ENCODE data around the gene ITCH. TPM values are rescaled to one million over a fixed set of nuclear protein-coding genes. Genes with fewer than 3 reads are reported as not detected.

Gene ITCH
- total and polyA plus RNA-seq, 9 of the 15 experiments (the other 6 are each of a cell fraction or from before 2014, with no cell fraction given): 7.5 to 53.0 (median 22.9) TPM

- TF ChIP-seq ZNF431 (CRISPR knock-in tag; IDR thresholded peaks at IDR 0.05): no peak
- no peak for TF ChIP-seq GTF3C2 (IDR thresholded peaks at IDR 0.05; ENCODE audit: borderline replicate concordance, extremely low read depth, insufficient read length)
- no peak for TF ChIP-seq NKRF (IDR thresholded peaks at IDR 0.05; ENCODE audit: borderline replicate concordance)
- TF ChIP-seq USF1 (CRISPR knock-in tag; IDR thresholded peaks at IDR 0.05): no peak
- TF ChIP-seq SUPT5H (IDR thresholded peaks at IDR 0.05): no peak
- no peak for TF ChIP-seq CHD4 (IDR thresholded peaks at IDR 0.05; ENCODE audit: insufficient read depth, insufficient replicate concordance, low read depth, low read length, poor library complexity, severe bottlenecking)
- no peak for TF ChIP-seq MLLT1 (IDR thresholded peaks at IDR 0.05)
- TF ChIP-seq SIRT6 (IDR thresholded peaks at IDR 0.05; ENCODE audit: low read depth, low read length): no peak
- no peak for TF ChIP-seq ZNF311 (CRISPR knock-in tag; IDR thresholded peaks at IDR 0.05)
- no peak for TF ChIP-seq NUFIP1 (IDR thresholded peaks at IDR 0.05; ENCODE audit: partially characterized antibody)
Measured at GRCh38 chr20:34315236-34315635, 47.8 kb upstream of the ITCH start (continued).
